ENCODE results near the gene FAM200B. TPM values are rescaled to one million over a fixed set of nuclear protein-coding genes. Genes with fewer than 3 reads are reported as not detected.
A peak's percentile ranks its signal among the peaks of the same experiment; 100 is the strongest.

Gene FAM200B
- total RNA-seq, 2 donors from 2014 or later: 27.3 to 32.2 TPM

- TF ChIP-seq CTCF (IDR thresholded peaks at IDR 0.05): no peak
- Histone ChIP-seq H3K9ac (ENCODE audit: low read depth in 2 of 2, low read length in 2 of 2) (no peak overlapping the region), H3K4me3 (no peak overlapping the region), H3K9me3 (no peaks in the 10 kb centered on the region), H3K27me3 (no peaks in the 10 kb centered on the region), H3K36me3 (no peaks in the 10 kb centered on the region), H3K4me1 (no peaks in the 10 kb centered on the region), H3K27ac (no peak overlapping the region)
- intact Hi-C loops (cut with DNase I): no loop called here
- no peak for DNase-seq
Observed at GRCh38 chr4:15696866-15697265, 15.2 kb downstream of the FAM200B start.

- no peaks in the 10 kb centered on the region for H3K27me3 ChIP-seq
- peak within 1 kb of the TSS; percentile 27 for H3K27ac ChIP-seq
- peak; percentile 89 for DNase-seq
- H3K4me1 ChIP-seq: peaks cover 4% of the 10 kb centered on the region
- H3K9me3 ChIP-seq: no peaks in the 10 kb centered on the region
- peak within 1 kb of the TSS; percentile 39 for H3K4me3 ChIP-seq
- H3K36me3 ChIP-seq: no peaks in the 10 kb centered on the region
- H3K9ac ChIP-seq (ENCODE audit: low read depth in 2 of 2, low read length in 2 of 2): peak within 1 kb of the TSS; percentile 48 to 58
- TF ChIP-seq CTCF (IDR thresholded peaks at IDR 0.05): no peak
- intact Hi-C loops (cut with DNase I): no loop called here
Observed at GRCh38 chr4:15702941-15703403, 21.3 kb downstream of the FAM200B start, which contains the start of gene BST1. Gene BST1 (plus strand): TSS chr4:15703065. CDS start chr4:15703145, 80 bp downstream.

- H3K9ac ChIP-seq (ENCODE audit: low read depth in 2 of 2, low read length in 2 of 2): peak overlapping the region in 1 of 2 donors; percentile 48
- H3K9me3 ChIP-seq: no peaks in the 10 kb centered on the region
- peak overlapping the region; percentile 39 for H3K4me3 ChIP-seq
- H3K36me3 ChIP-seq: no peaks in the 10 kb centered on the region
- H3K4me1 ChIP-seq: peaks cover 4% of the 10 kb centered on the region
- DNase-seq: no peak
- intact Hi-C loops (cut with DNase I): no loop called here
- H3K27me3 ChIP-seq: no peaks in the 10 kb centered on the region
- TF ChIP-seq CTCF (IDR thresholded peaks at IDR 0.05): no peak
- H3K27ac ChIP-seq: no peak overlapping the region
Observed at GRCh38 chr4:15703439-15703838, 21.8 kb downstream of the FAM200B start.

- no peaks in the 10 kb centered on the region for H3K36me3 ChIP-seq
- no peaks in the 10 kb centered on the region for H3K27me3 ChIP-seq
- peaks cover 4% of the 10 kb centered on the region for H3K4me1 ChIP-seq
- no peak for TF ChIP-seq CTCF (IDR thresholded peaks at IDR 0.05)
- no peaks in the 10 kb centered on the region for H3K9me3 ChIP-seq
- no peak overlapping the region for H3K27ac ChIP-seq
- DNase-seq: no peak
- intact Hi-C loops (cut with DNase I): no loop called here
- H3K9ac ChIP-seq (ENCODE audit: low read depth in 2 of 2, low read length in 2 of 2): no peak overlapping the region
- H3K4me3 ChIP-seq: no peak overlapping the region
Observed at GRCh38 chr4:15704129-15704528, 22.5 kb downstream of the FAM200B start.

- H3K27ac ChIP-seq: no peak overlapping the region
- peaks cover 4% of the 10 kb centered on the region for H3K4me1 ChIP-seq
- no peak for TF ChIP-seq CTCF (IDR thresholded peaks at IDR 0.05)
Observed at GRCh38 chr4:15706646-15707362, 25.2 kb downstream of the FAM200B start.

More at GRCh38 chr4:15706646-15707362, 25.2 kb downstream of the FAM200B start:
- Histone ChIP-seq H3K4me3 (no peak overlapping the region), H3K27me3 (no peaks in the 10 kb centered on the region), H3K9ac (ENCODE audit: low read depth in 2 of 2, low read length in 2 of 2) (no peak overlapping the region), H3K36me3 (no peaks in the 10 kb centered on the region), H3K9me3 (no peaks in the 10 kb centered on the region)
- intact Hi-C loops (cut with DNase I): no loop called here
- no peak for DNase-seq

Data from colonic mucosa (tissue), 4 donors.